Suppressor macrophage treated with lipopolysaccharide for 1 hour (primary cell): ENCODE measurements around the gene MARK4.
"Not testable (repeated sequence)": the region's sequence is repeated elsewhere in the genome, so short reads cannot be mapped to it uniquely, and the experiment has no call there.

ENCODE experiments used
- DNase-seq, 3 donors: peaks; one replicate each; pipeline ENCODE4 v3.0.0-alpha.2; 2020 to 2022

The MARK4 gene

GRCh38 chr19:45307361-45307760 is 56.3 kb downstream of the MARK4 start:
- DNase-seq, result no peak

DNA sequence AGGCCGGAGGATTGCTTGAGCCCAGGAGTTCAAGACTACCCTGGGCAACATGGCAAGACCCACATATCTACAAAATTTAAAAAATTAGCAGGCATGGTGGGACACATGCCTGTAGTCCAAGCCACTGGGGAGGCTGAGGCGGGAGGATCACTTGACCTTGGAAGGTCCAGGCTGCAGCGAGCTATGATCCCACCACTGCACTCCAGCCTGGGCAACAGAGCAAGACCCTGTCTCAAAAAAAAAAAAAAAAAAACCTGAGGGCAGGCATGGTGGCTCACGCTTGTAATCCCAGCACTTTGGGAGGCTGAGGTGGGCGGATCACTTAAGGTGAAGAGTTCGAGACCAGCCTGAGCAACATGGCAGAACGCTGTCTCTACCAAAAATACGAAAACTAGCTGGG is 58.3 kb downstream of the MARK4 start:
- not testable (repeated sequence) for DNase-seq

GRCh38 chr19:45311621-45312020 is 60.5 kb downstream of the MARK4 start:
- DNase-seq, result peak; percentile 34 to 50 (median 42)

DNA sequence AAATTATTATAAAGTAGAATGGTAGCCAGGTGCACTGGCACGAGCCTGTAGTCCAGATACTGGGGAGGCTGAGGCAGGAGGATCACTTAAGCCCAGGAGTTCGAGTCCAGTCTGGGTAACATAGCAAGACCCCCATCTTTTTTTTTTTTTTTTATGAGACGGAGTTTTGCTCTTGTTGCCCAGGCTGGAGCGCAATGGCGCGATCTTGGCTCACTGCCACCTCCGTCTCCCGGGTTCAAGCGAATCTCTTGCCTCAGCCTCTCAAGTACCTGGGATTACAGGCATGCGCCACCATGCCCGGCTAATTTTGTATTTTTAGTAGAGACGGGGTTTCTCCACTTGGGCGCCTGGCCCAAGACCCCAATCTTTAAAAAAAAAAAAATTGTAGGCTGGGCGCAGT is 61.2 kb downstream of the MARK4 start:
- not testable (repeated sequence) for DNase-seq

DNA sequence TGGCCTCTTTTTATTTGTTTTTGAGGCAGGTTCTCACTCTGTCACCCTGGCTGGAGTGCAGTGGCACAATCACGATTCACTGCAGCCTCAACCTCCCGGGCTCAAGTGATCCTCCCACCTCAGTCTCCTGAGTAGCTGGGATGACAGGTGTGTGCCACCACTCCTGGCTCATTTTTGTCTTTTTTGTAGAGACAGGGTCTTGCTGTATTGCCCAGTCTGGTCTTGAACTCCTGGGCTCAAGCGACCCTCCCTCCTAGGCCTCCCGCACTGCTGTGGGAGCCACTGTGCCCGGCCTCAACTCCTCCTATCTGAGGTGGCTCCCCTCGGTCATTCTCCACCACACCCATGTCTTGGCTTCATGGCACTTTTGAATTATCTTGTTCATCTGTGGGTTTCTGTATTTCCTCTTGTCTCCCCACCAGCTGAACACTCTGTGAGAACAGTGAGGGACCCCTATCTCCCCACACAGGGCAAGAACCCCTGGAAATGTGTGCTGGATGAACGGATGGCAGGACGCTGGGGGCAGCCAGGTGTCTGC is 63.7 kb downstream of the MARK4 start:
- no peak for DNase-seq

DNA sequence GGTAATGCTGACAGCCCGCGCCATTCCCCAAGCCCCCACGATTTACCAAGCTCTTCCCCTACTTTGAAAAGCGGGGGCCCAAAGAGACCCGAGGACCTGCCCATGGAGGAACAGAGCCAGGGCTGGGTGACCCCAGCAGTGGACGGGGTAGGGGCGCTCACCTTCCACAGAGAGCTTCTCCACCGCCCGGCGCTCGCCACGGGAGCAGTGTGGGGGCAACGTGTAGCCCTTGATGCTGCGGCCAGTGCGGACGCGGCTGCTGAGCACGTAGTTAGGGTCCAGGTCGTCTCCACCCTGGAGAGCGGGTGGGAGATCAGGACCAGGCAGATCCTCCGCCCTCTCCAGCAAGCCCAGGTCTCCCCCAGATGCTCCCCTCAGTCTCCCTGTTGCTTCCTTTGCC is 64.2 kb downstream of the MARK4 start:
- DNase-seq, result no peak

DNA sequence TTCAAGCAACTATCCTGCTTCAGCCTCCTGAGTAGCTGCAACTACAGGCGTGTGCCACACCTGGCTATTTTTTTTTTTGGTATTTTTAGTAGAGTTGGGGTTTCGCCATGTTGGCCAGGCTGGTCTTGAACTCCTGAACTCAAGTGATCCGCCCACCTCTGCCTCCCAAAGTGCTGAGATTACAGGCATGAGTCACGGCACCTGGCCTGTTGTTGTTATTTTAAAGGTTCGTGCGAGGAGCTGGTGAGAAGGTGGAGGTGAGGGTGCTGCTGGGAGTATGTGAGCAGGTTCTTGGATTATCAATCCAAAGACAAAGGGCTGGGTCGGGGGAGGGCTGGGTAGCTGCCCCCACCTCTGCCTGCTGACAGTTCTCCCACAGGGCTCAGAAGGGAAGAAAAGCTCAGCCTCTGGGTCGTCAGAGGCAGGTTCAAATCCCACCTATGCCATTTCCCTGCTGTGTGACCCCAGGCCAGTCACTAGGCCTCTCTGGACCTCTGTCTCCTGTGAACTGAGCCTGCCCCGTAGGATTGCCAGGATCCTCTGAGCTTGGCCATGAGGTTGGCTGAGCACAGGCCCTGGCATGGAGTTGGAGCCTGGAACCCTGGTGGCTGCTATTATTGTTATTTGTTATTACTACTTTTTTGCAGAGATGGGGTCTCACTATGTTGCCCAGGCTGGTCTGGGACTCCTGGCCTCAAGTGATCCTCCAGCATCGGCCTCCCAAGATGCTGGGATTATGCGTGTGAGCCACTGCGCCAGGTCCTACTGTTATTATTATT is 70.1 kb downstream of the MARK4 start:
- no peak for DNase-seq

DNA sequence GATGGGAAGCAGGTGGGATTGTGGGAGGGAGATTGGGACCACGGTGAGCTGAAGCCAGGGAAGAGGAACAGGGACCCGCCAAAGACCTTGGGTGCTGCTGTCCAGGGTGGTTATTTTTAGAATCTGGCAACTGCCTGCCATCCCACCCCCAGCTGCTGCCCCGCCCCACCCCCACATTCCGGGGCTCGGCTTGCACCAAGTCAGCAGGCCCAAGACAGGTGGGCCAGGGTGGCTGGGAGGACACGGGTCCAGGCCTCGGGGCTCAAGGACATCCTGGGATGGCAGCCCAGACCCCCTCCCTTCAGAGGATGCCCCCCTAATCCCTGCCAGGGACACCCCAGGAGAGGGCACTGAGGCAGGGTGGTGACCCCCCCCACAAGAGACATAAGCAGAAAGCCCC is 70.8 kb downstream of the MARK4 start:
- DNase-seq, result no peak

DNA sequence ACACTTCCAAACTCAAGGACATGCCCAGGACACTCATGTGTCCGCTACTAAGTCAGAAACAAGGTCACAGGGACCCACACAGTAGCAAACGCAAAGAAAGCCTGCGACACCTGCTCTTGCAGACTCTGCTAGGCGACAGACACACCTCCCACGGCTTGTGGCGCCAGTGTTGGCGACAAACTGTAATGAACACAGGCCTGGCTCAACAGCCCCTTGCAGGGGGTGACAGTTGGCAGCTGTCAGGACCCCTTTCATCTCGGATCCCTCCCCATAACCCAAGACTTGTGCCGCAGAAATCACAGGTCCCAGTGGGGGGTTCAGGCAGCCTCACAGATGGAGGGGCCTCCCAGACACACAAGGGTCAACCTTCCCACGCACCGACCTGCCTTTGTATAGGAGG is 71.2 kb downstream of the MARK4 start:
- DNase-seq, result no peak

DNA sequence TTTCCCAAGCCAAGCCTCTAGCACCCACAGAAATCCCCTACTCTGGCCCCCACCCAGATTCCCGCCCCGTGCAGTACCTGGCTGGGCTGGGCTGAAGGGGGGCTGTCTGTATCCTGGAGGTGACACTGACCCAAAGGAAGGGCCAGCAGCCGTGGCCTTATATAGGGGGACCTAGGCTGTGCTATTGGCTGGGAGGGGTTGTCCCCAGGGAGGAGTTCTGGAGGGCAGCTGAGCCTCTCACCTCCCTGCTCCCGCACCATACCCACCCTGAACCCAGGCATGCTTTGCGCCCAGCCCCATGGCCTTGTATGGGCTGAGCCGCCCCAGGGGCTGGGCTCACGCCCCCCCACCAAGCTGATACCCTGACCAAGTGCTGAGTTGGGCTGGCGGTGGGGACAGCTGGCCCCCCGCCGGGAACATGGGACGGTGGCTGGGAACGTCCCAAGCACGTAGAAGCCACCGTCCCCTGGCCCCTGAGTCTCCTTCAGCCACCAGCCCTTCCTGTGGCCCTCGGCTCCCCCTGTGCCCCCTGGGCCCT is 71.7 kb downstream of the MARK4 start, which contains the start of gene CKM:
Gene CKM (minus strand): TSS at position 132 of the 538 bp plus-strand sequence. CDS start 3,162 bp downstream, outside the sequence.
- no peak for DNase-seq

GRCh38 chr19:45323671-45324081 is 72.6 kb downstream of the MARK4 start:
- DNase-seq, result peak in 2 of 3 donors; percentile 44 to 59

- no peak for DNase-seq
Observed at GRCh38 chr19:45324349-45324907, 73.4 kb downstream of the MARK4 start.

DNA sequence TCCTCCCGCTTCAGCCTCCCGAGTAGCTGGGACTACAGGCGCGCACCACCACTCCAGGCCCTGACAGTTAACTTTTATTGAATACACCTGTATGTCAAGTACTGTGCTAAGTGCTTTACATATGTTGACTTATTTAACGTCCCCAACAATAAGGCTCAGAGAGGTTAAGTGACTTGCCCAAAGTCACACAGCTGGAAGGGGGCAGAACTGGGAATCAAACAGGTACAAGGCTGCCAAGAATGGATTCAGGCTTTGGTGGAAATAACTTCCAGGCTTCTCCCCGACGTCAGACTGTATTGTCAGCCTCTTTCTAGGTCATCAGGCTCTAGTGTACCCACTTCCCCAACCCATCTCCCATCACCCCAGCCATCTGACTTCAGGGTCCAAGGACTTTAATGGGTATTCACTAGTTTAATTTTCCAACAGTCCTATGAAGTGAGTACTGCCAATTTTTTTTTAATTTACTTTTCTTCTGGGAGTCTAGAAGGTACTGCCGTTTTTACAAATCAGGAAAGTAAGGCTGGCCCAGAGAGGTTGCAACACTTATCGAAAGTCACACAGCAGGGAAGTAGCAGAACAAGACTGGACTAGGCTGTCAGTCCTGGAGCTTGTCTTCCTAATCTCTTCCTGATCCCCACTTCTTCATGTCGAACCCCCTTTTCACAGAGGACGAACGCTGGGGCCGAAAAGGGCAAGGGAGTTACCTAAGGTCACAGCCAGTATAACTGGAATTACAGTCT is 76.5 kb downstream of the MARK4 start:
- no peak for DNase-seq

- DNase-seq, result no peak
Observed at GRCh38 chr19:45331411-45331810, 80.3 kb downstream of the MARK4 start.

- DNase-seq, result peak in 2 of 3 donors; percentile 19 to 34
Observed at GRCh38 chr19:45333609-45334303, 82.7 kb downstream of the MARK4 start.

DNA sequence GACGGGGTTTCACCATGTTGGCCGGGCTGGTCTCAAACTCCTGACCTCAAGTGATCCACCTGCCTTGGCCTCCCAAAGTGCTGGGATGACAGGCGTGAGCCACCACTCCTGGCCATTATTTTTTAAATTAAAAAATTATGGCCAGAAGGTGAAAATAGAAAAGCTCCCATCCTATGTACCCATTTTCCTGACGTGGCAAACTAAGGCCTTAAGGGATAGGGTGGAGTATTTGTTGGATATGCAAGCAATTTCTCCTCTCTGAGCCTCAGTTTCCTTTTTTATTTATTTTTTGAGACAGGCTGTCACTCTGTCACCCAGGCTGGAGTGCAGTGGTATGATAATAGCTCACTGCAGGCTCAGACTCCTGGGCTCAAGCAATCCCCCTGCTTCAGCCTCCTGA is 83.8 kb downstream of the MARK4 start:
- DNase-seq, result not testable (repeated sequence)

DNA sequence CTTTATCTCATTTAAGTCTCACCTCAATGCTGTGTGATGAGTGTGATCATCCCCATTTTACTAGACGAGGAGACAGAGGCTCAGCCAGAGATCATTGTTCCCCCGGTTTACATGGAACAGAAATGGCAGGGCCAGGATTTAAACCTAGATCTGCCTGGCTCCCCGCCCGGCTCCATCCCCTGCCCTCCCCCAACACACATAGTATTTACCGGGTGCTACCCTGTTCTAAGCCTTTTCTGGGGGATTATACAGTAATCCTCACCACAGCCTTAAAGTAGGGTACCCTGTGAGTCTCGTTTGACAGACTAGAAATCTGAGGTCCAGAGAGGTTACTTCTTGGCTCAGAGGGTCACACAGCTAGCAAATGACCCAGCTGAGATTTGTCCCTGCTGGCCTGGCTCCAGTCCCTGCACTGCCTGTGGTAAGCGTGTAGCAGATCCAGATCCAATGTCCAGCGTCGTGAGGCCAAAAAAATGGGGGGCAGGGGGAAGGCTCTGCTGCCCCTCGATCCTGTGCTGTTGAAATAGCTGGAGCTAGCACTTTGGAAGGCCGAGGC is 85.7 kb downstream of the MARK4 start:
- no peak for DNase-seq

- DNase-seq, result no peak
Observed at GRCh38 chr19:45339629-45340028, 88.6 kb downstream of the MARK4 start.

DNA sequence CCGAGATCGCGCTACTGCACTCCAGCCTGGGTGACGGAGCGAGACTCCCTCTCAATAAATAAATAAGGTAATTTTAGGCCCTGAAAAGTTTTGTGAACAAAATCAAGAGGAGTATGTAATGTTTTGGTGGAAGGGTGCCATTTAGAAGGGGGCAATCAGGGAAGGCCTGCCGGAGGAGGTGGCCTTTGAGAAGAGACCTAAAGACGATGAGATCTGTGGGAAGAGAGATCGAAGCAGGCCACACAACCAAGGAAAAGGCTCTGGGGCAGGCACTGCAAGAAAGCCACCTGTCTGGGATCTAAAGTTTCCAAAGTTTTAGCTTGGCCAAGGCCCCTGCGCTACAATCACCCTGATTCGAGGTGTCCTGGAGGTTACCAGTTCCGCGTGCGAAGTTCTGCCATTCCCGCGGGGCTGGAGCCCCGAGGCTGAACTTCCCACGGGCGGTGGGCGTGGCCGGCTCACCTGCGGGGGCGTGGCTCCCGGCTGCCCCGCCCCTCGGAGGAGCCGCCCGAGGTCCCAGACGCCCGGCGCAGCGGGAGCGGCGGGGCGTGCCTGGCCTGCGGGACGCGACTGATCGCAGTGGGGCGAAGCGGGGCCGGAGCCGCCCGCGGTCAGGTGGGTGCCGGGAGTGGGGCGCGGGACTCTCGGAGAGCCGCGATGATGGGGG is 89.3 kb downstream of the MARK4 start, which contains the start of gene KLC3:
Gene KLC3 (plus strand): TSS at position 519 of the 667 bp plus-strand sequence. CDS start 4,792 bp downstream, outside the sequence.
- DNase-seq, result peak in 2 of 3 donors; percentile 10 to 25

DNA sequence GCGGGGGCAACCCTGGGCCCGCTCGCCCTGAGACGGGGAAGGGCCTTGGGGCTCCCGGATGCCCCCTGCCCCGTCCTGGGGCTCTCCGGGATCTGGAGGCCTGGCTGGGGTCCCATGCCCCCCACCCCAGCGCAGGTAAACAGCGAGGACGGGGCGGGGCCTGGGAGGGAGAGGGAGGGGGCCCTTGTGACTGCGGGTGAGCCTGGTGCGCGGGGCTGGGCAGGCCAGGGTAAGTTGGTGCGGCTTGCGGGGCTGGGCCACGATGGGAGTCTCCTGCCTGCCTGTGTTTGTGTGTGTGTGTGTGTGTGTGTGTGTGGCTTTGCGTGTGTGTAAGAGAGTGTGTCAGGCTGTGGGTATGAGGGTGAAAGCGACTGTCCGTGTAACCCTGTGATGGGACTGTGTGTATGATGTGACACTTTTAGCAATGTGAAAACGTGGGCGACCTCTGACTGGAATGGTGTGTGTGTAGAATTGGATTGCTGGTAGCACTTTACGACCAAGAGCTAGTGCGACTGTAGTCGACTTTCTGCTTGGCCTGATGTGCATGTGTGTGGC is 89.9 kb downstream of the MARK4 start:
- no peak for DNase-seq

- no peak for DNase-seq
Observed at GRCh38 chr19:45342911-45343310, 91.8 kb downstream of the MARK4 start.
